NB4 (cell line): Measurements from ENCODE around the gene LRRK1.

Experiments used
- DNase-seq: peaks from one replicate; pipeline ENCODE4 v3.0.0; 2010; ENCODE audit warnings: low read depth
- H3K4me3 ChIP-seq: one replicate; pipeline ENCODE4 v1.5.1; 2011; ENCODE audit warnings: mild to moderate bottlenecking, low read depth, low read length, moderate library complexity
- MYC ChIP-seq: IDR thresholded peaks from 2 replicates; pipeline ENCODE4 v1.6.1; 2011; ENCODE audit warnings: low read depth, low read length
- POLR2A ChIP-seq: IDR thresholded peaks from 2 replicates; pipeline ENCODE4 v1.6.1; 2011; ENCODE audit warnings: mild to moderate bottlenecking; ENCODE audit not compliant: insufficient read length; ENCODE audit errors: extremely low read depth
- TF ChIP-seq, protein P1 (sequence below): IDR thresholded peaks from one replicate; pipeline ENCODE4 v1.5.1; 2012; ENCODE audit warnings: low read depth, low read length
- TF ChIP-seq, protein P2 (sequence below): IDR thresholded peaks from 2 replicates; pipeline ENCODE4 v1.6.1; 2011; ENCODE audit warnings: low read depth, low read length

Gene LRRK1

DNA sequence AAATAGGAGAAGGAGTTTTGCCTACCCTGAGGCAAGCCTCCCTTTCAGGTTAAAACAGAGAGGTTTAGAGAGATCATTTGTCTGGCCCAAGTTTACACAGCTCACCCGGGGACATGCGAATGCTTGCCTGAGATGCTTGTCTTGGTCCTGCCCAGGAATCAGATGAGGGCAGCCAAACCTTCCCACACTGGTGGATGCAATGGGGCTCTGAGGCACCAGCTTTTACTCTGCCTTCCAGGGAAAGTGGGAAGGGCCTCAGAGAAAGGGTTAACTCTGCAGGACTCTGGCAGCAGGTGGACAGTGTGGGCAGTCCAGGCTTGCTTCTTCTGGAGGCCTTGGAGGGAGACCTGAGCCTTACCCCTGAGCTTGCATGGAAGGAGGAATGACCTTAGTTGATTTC, 90.0 kb downstream of the LRRK1 start:
- H3K4me3 ChIP-seq, result no peak overlapping the region
- no peak for DNase-seq
- TF ChIP-seq, protein P1, sequence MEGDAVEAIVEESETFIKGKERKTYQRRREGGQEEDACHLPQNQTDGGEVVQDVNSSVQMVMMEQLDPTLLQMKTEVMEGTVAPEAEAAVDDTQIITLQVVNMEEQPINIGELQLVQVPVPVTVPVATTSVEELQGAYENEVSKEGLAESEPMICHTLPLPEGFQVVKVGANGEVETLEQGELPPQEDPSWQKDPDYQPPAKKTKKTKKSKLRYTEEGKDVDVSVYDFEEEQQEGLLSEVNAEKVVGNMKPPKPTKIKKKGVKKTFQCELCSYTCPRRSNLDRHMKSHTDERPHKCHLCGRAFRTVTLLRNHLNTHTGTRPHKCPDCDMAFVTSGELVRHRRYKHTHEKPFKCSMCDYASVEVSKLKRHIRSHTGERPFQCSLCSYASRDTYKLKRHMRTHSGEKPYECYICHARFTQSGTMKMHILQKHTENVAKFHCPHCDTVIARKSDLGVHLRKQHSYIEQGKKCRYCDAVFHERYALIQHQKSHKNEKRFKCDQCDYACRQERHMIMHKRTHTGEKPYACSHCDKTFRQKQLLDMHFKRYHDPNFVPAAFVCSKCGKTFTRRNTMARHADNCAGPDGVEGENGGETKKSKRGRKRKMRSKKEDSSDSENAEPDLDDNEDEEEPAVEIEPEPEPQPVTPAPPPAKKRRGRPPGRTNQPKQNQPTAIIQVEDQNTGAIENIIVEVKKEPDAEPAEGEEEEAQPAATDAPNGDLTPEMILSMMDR, result no peak
- TF ChIP-seq POLR2A (no peak), MYC (no peak)
- TF ChIP-seq, protein P2, sequence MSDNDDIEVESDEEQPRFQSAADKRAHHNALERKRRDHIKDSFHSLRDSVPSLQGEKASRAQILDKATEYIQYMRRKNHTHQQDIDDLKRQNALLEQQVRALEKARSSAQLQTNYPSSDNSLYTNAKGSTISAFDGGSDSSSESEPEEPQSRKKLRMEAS, result no peak

DNA sequence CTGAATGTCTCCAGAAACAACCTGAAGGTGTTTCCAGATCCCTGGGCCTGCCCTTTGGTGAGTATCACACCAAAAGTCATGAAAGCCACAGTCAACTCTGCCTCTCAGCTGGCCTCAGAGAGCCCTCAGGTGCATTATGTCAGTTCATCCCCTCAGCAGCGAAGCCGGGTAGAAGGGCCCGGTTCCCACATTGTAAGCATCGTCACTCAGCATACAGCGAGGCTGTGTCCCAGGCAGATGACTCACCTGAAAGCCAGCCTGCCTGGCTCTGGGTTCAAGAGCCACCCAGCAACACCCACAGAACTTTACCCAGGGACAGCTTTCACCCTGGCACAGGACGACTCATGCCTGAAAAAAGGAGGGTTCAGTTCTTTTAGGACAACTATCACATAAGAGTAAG, 91.6 kb downstream of the LRRK1 start:
- TF ChIP-seq, protein P2, result no peak
- TF ChIP-seq MYC, result no peak
- no peak for TF ChIP-seq POLR2A
- TF ChIP-seq, protein P1, result no peak
- H3K4me3 ChIP-seq, result no peak overlapping the region
- DNase-seq, result no peak

DNA sequence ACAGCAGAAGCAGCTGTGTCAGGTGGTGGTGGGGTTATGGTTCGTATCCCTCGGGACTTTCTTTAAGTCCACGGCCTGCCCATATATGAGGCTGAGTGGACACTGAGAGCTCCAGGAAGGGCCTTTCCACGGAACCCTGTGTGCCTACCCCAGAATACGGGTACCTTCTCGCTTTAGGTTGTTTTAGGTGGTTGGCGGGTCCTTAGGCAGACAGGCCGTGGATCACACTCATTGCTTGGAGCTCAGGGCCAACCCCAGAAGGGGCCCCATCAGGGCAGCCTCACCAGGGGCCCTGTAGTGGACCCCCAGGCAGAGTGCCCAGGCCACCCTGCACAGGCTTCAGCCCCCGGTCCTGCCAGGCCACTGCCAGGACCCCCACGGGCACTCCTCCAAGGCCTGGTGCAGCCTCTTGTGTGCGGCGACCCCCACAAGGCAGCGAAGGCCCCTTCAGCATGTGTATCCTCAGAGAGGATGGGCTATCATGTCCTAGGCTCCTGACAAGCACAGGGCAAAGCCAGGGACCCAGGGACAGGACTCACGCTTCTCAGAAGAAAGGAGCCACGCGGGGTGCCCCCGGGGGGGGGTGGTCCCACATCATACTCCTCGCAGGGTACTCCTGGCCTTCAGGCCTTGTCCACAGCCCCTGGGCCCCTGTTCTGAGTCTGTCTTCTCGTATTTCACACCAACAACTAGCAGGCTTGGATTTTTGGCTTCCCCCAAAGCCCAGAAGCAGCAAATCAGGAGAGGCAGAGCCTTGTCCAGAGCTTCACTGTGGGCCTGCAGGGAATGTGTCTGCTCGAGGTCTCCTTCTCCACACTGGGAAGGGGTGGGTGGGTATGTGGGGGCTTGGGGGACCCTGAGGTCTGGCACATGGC, 93.4 kb downstream of the LRRK1 start:
- no peak for DNase-seq
- TF ChIP-seq, protein P2, result no peak
- H3K4me3 ChIP-seq, result no peak overlapping the region

DNA sequence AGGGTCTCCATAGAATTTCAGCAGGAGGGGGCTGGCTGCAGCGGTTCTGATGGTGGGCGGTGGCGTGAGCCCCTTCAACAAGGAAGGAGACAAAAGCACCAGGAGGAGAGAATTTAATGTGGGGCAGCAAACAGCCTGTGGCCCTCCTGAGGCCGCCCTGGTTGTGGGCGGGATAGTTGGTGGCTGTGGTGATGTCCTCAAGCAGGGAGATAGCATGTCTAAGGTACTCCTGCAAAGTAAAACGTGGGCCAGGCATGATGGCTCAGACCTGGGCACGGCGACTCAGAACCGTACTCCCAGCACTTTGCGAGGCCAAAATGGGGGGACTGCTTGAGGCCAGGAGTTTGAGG, 94.0 kb downstream of the LRRK1 start:
- no peak overlapping the region for H3K4me3 ChIP-seq
- no peak for DNase-seq
- TF ChIP-seq POLR2A, result no peak
- no peak for TF ChIP-seq MYC
- TF ChIP-seq, protein P2, result no peak
- TF ChIP-seq, protein P1, result no peak

DNA sequence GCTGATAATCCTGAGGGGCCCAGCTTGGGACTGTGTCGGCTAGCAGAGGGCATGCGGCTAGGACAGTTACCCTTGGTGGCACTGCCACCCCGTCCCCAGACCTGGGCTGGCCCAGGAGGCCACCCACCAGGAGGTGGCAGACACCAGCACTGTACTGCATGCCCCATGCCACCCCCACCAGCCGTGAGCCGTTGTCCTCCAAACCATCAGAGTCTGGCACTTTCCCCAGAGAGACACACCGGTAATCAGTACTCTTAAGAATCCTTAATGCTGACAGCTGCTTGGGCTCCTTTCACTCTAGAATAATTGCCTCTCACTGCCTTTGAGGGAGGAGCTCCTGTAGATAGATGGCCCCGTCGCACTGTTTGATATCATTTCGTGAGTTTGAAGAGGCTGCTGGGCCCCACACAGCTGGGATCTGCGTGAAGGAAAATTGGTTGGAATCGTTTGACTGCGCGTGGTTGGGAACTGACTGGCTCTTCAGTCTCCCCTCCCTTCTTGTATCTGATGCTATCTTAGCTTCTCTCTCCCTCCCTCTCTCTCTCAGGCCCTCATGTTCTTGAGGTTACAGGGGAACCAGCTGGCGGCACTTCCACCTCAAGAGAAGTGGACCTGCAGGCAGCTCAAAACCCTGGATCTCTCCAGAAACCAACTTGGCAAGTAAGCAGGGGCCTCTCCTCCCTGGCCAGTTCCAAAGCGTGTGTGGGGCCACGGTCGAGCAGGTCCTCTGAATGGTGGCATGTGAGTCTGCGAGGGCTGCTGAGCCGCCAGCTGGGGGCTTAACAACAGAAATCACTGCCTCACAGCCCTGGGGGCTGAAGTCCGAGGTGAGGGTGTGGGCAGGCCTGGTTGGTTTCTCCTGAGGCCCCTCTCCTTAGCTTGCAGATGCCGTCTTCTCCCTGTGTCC, 94.9 kb downstream of the LRRK1 start:
- no peak for DNase-seq
- H3K4me3 ChIP-seq, result no peak overlapping the region
- no peak for TF ChIP-seq POLR2A
- TF ChIP-seq, protein P2, result no peak
- TF ChIP-seq, protein P1, result no peak
- no peak for TF ChIP-seq MYC
